ENCODE data around the gene ELP2.

DNA sequence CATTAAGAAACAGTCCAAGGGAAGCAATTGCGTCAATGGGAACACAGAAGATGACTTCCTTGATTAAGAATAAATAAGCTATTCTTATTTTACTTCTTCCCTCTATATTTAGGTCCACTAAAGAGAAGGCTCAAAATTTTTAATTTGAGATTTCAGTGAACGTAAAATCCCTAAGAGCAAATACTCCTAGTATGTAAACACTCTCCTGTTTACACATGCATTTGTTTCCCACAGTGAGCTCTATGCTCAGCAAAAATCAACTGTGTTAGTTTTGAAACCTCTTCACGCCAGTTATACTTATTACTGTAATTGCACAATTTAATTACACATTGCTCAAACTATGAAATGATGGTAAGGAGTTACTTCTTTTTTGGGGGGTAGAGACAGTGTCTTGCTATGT is 9.4 kb upstream of the ELP2 start:
- TF ChIP-seq EP300 (IDR thresholded peaks at IDR 0.05; ENCODE audit: borderline replicate concordance in 1 of 2, low read depth in 1 of 2, low read length in 1 of 2) = no peak
- no peak for TF ChIP-seq FOXM1 (IDR thresholded peaks at IDR 0.05; ENCODE audit: low read depth)
- TF ChIP-seq POLR2AphosphoS5 (IDR thresholded peaks at IDR 0.05; ENCODE audit: low read depth, low read length) = no peak
- TF ChIP-seq TAF1 (IDR thresholded peaks at IDR 0.05; ENCODE audit: borderline replicate concordance, low read depth, low read length) = no peak
- no peak for TF ChIP-seq PBX3 (IDR thresholded peaks at IDR 0.05)
- no peak for TF ChIP-seq RXRA (IDR thresholded peaks at IDR 0.05; ENCODE audit: borderline replicate concordance, low read depth)
- TF ChIP-seq RAD21 (IDR thresholded peaks at IDR 0.05; ENCODE audit: low read length) = no peak
- TF ChIP-seq, protein P1, sequence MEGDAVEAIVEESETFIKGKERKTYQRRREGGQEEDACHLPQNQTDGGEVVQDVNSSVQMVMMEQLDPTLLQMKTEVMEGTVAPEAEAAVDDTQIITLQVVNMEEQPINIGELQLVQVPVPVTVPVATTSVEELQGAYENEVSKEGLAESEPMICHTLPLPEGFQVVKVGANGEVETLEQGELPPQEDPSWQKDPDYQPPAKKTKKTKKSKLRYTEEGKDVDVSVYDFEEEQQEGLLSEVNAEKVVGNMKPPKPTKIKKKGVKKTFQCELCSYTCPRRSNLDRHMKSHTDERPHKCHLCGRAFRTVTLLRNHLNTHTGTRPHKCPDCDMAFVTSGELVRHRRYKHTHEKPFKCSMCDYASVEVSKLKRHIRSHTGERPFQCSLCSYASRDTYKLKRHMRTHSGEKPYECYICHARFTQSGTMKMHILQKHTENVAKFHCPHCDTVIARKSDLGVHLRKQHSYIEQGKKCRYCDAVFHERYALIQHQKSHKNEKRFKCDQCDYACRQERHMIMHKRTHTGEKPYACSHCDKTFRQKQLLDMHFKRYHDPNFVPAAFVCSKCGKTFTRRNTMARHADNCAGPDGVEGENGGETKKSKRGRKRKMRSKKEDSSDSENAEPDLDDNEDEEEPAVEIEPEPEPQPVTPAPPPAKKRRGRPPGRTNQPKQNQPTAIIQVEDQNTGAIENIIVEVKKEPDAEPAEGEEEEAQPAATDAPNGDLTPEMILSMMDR (IDR thresholded peaks at IDR 0.05) = no peak
- no peak for TF ChIP-seq EZH2phosphoT487 (IDR thresholded peaks at IDR 0.05; ENCODE audit: borderline replicate concordance, low read depth)
- no peak for TF ChIP-seq SIN3A (IDR thresholded peaks at IDR 0.05; ENCODE audit: borderline replicate concordance, low read depth, low read length)
- TF ChIP-seq REST (IDR thresholded peaks at IDR 0.05; ENCODE audit: low read depth, low read length) = no peak
- no peak for TF ChIP-seq CHD2 (IDR thresholded peaks at IDR 0.05; ENCODE audit: low read length, partially characterized antibody)
